ENCODE data around the gene ARHGEF4.

The ARHGEF4 gene

GRCh38 chr2:131027566-131028528, 191.1 kb downstream of the ARHGEF4 start:
- DNase-seq, result no peak

GRCh38 chr2:131029812-131030211, 193.1 kb downstream of the ARHGEF4 start:
- DNase-seq, result no peak

- no peak for DNase-seq
Measured at GRCh38 chr2:131030478-131030971, 193.8 kb downstream of the ARHGEF4 start.

- no peak for DNase-seq
Measured at GRCh38 chr2:131031431-131031841, 194.7 kb downstream of the ARHGEF4 start.

- DNase-seq, result no peak
Measured at GRCh38 chr2:131031875-131032274, 195.2 kb downstream of the ARHGEF4 start.

- no peak for DNase-seq
Measured at GRCh38 chr2:131032393-131032836, 195.7 kb downstream of the ARHGEF4 start.

GRCh38 chr2:131033786-131034121, 197.0 kb downstream of the ARHGEF4 start:
- no peak for DNase-seq

GRCh38 chr2:131034122-131035051, 197.7 kb downstream of the ARHGEF4 start:
- DNase-seq, result peak; percentile 54

- DNase-seq, result no peak
Measured at GRCh38 chr2:131035112-131035825, 198.6 kb downstream of the ARHGEF4 start.

GRCh38 chr2:131035826-131036231, 199.1 kb downstream of the ARHGEF4 start:
- no peak for DNase-seq

GRCh38 chr2:131036269-131036668, 199.6 kb downstream of the ARHGEF4 start:
- DNase-seq, result no peak

- DNase-seq, result no peak
Measured at GRCh38 chr2:131036696-131037397, 200.1 kb downstream of the ARHGEF4 start.

GRCh38 chr2:131037398-131038257, 200.9 kb downstream of the ARHGEF4 start:
- DNase-seq, result no peak

GRCh38 chr2:131038258-131039100, 201.8 kb downstream of the ARHGEF4 start:
- DNase-seq, result no peak

- no peak for DNase-seq
Measured at GRCh38 chr2:131039101-131039440, 202.4 kb downstream of the ARHGEF4 start.

GRCh38 chr2:131039535-131039907, 202.8 kb downstream of the ARHGEF4 start:
- DNase-seq, result no peak

- DNase-seq, result peak; percentile 49
Measured at GRCh38 chr2:131039908-131040660, 203.4 kb downstream of the ARHGEF4 start.

GRCh38 chr2:131040661-131041401, 204.1 kb downstream of the ARHGEF4 start:
- no peak for DNase-seq
